Cerebellar cortex (tissue), 1 donor: ENCODE data around the gene KCNA2.
A peak's percentile ranks its signal among the peaks of the same experiment; 100 is the strongest.

Experiments
- DNase-seq: peaks from one replicate; pipeline ENCODE4 v3.0.0-alpha.2; 2015; ENCODE audit warnings: low spot score

KCNA2 gene

GRCh38 chr1:110566836-110567235, 39.3 kb downstream of the KCNA2 start:
- no peak for DNase-seq

GRCh38 chr1:110565565-110565964, 40.6 kb downstream of the KCNA2 start:
- DNase-seq: no peak

- DNase-seq: no peak
Observed at GRCh38 chr1:110563089-110563488, 43.1 kb downstream of the KCNA2 start.

- DNase-seq: no peak
Observed at GRCh38 chr1:110561596-110561995, 44.6 kb downstream of the KCNA2 start.

- no peak for DNase-seq
Observed at GRCh38 chr1:110559157-110559556, 47.0 kb downstream of the KCNA2 start.

GRCh38 chr1:110557481-110557880, 48.7 kb downstream of the KCNA2 start:
- no peak for DNase-seq

GRCh38 chr1:110556471-110556807, 49.7 kb downstream of the KCNA2 start:
- no peak for DNase-seq

- DNase-seq: peak; percentile 36
Observed at GRCh38 chr1:110555807-110556470, 50.2 kb downstream of the KCNA2 start.

GRCh38 chr1:110554871-110555801, 51.0 kb downstream of the KCNA2 start:
- DNase-seq: peak; percentile 54

GRCh38 chr1:110551278-110551809, 54.8 kb downstream of the KCNA2 start:
- no peak for DNase-seq

- no peak for DNase-seq
Observed at GRCh38 chr1:110549831-110550230, 56.3 kb downstream of the KCNA2 start.

GRCh38 chr1:110548381-110548780, 57.8 kb downstream of the KCNA2 start:
- DNase-seq: peak; percentile 79

GRCh38 chr1:110547017-110547416, 59.1 kb downstream of the KCNA2 start:
- DNase-seq: no peak

GRCh38 chr1:110545492-110545891, 60.7 kb downstream of the KCNA2 start:
- peak; percentile 60 for DNase-seq

- DNase-seq: no peak
Observed at GRCh38 chr1:110544753-110545152, 61.4 kb downstream of the KCNA2 start.
